GM12878 (cell line): Measurements from ENCODE around the gene TRPV6. TPM values are rescaled to one million over a fixed set of nuclear protein-coding genes. Genes with fewer than 3 reads are reported as not detected.

ENCODE experiments used
- ATAC-seq: fragments of 200-7000 bp; cut with Tn5 transposase; 3 replicates; pipeline ENCODE4 v1.9.1; 2020; ENCODE audit warnings: mild to moderate bottlenecking, moderate library complexity
- BruUV-seq: library from RNA; stranded (reverse); fragments of 400-500 nt; replicated peaks from 2 replicates; lab custom pipeline; 2021; lab: Mats Ljungman, UMichigan
- CTCF ChIA-PET: fragments of 300-600 bp; sonication (Branson Sonifier 250); formaldehyde crosslinking; extraction: SDS; loops from one replicate; lab custom pipeline; 2021; ENCODE audit warnings: inconsistent platforms; lab: Yijun Ruan, JAX
- POLR2A ChIA-PET: fragments of 350-600 bp; formaldehyde crosslinking; extraction: SDS; loops from one replicate; lab custom pipeline; 2021; ENCODE audit warnings: inconsistent platforms; lab: Charles Lee
- RAD21 ChIA-PET: fragments of 300-600 bp; sonication (Branson Sonifier 250); formaldehyde crosslinking; loops from one replicate; lab custom pipeline; 2023; ENCODE audit warnings: antibody characterized with exemption; ENCODE audit not compliant: unreplicated experiment; lab: Charles Lee
- SMC1A ChIA-PET: fragments of 300-600 bp; sonication (Branson Sonifier 250); formaldehyde crosslinking; loops from one replicate; lab custom pipeline; 2023; ENCODE audit not compliant: unreplicated experiment, uncharacterized antibody; lab: Charles Lee
- DNase-seq: peaks from one replicate; pipeline ENCODE4 v3.0.0-alpha.2; 2011; ENCODE audit warnings: low read depth, low spot score
- FAIRE-seq: peaks from 3 replicates; lab custom pipeline; 2011; peaks lifted over from hg19 to GRCh38; lab: Jason Lieb, UNC
- H2AFZ ChIP-seq: 2 replicates; pipeline ENCODE4 v1.6.0; 2011; ENCODE audit warnings: low read depth, low read length, control low read depth; ENCODE audit not compliant: control insufficient read depth
- H3K27ac ChIP-seq: 2 replicates; pipeline ENCODE4 v1.5.1; 2011; ENCODE audit warnings: control low read depth; ENCODE audit not compliant: control insufficient read depth, insufficient read depth
- H3K27me3 ChIP-seq, 2 experiments: replicated peaks in 1 of 2; 2 replicates each; pipeline versions ENCODE4 v1.6.0 to v1.6.1; 2011; ENCODE audit warnings: low read length in 1 of 2; ENCODE audit not compliant: control insufficient read depth in 2 of 2, insufficient read depth in 2 of 2
- H3K36me3 ChIP-seq, 2 experiments: 2 replicates each; pipeline ENCODE4 v1.5.1; 2011; ENCODE audit warnings: low read length in 1 of 2; ENCODE audit not compliant: control insufficient read depth in 2 of 2, insufficient read depth in 2 of 2
- H3K4me1 ChIP-seq: 2 replicates; pipeline ENCODE4 v1.6.1; 2011; ENCODE audit warnings: mild to moderate bottlenecking, low read length, moderate library complexity, mixed read lengths; ENCODE audit not compliant: control insufficient read depth, insufficient read depth
- H3K4me2 ChIP-seq: 2 replicates; pipeline ENCODE4 v1.6.0; 2011; ENCODE audit warnings: control low read depth; ENCODE audit not compliant: control insufficient read depth, insufficient read depth
- H3K4me3 ChIP-seq: fragments of 200-600 bp; sonication (generic); 2 replicates; pipeline ENCODE4 v1.5.1; 2016
- H3K79me2 ChIP-seq: 2 replicates; pipeline ENCODE4 v1.6.0; 2011; ENCODE audit warnings: low read length; ENCODE audit not compliant: control insufficient read depth, insufficient read depth
- H3K9ac ChIP-seq: 2 replicates; pipeline ENCODE4 v1.8.0; 2011; ENCODE audit warnings: low read length, control low read depth, mixed read lengths; ENCODE audit not compliant: control insufficient read depth, insufficient read depth
- H3K9me3 ChIP-seq: replicated peaks from 3 replicates; pipeline ENCODE4 v1.5.1; 2011; ENCODE audit warnings: mild to moderate bottlenecking, low read length; ENCODE audit not compliant: control insufficient read depth, insufficient read depth
- H4K20me1 ChIP-seq: 2 replicates; pipeline ENCODE4 v1.6.0; 2011; ENCODE audit not compliant: control insufficient read depth, insufficient read depth
- BACH1 ChIP-seq: fragments of 450-650 bp; IDR thresholded peaks from 2 replicates; pipeline ENCODE4 v1.6.1; 2017; ENCODE audit warnings: mild to moderate bottlenecking, borderline replicate concordance
- BCL3 ChIP-seq: IDR thresholded peaks from 2 replicates; pipeline ENCODE4 v1.6.1; 2011; ENCODE audit warnings: borderline replicate concordance, low read depth, mild to moderate bottlenecking, moderate library complexity, low read length; ENCODE audit not compliant: insufficient read depth, poor library complexity, severe bottlenecking
- GATAD2B ChIP-seq: fragments of 450-650 bp; conservative IDR thresholded peaks from 2 replicates; pipeline ENCODE4 v1.6.1; 2017; ENCODE audit warnings: low read depth, mild to moderate bottlenecking, moderate library complexity
- IRF4 ChIP-seq: IDR thresholded peaks from 2 replicates; pipeline ENCODE4 v1.6.1; 2011; ENCODE audit warnings: low read depth, low read length
- KDM1A ChIP-seq: fragments of 200-600 bp; sonication (generic); IDR thresholded peaks from 2 replicates; pipeline ENCODE4 v1.6.1; 2016; ENCODE audit warnings: borderline replicate concordance
- NFIC ChIP-seq: IDR thresholded peaks from 2 replicates; pipeline ENCODE4 v1.6.1; 2012; ENCODE audit warnings: low read depth, mild to moderate bottlenecking, inconsistent platforms, low read length, moderate library complexity
- NR2C1 ChIP-seq: fragments of 450-650 bp; IDR thresholded peaks from 2 replicates; pipeline ENCODE4 v1.6.1; 2017; ENCODE audit warnings: antibody characterized with exemption, mild to moderate bottlenecking, moderate library complexity
- PAX5 ChIP-seq: IDR thresholded peaks from 2 replicates; pipeline ENCODE4 v1.6.1; 2011; ENCODE audit warnings: low read depth, low read length, borderline replicate concordance
- POLR2AphosphoS5 ChIP-seq: IDR thresholded peaks from 2 replicates; pipeline ENCODE4 v1.6.1; 2011; ENCODE audit warnings: mild to moderate bottlenecking, low read length, inconsistent platforms
- RAD51 ChIP-seq: fragments of 450-650 bp; IDR thresholded peaks from 2 replicates; pipeline ENCODE4 v1.6.1; 2016; ENCODE audit warnings: moderate library complexity, mild to moderate bottlenecking, inconsistent platforms
- SMARCA5 ChIP-seq: fragments of 450-650 bp; IDR thresholded peaks from 2 replicates; pipeline ENCODE4 v1.6.1; 2017; ENCODE audit warnings: mild to moderate bottlenecking
- USF1 ChIP-seq: IDR thresholded peaks from 2 replicates; pipeline ENCODE4 v1.6.1; 2011; ENCODE audit warnings: borderline replicate concordance, low read depth, mild to moderate bottlenecking, moderate library complexity, mixed read lengths, low read length; ENCODE audit not compliant: insufficient read depth; ENCODE audit errors: extremely low read length
- ZBTB11 ChIP-seq: fragments of 450-650 bp; formaldehyde crosslinking; IDR thresholded peaks from 2 replicates; pipeline ENCODE4 v1.5.0; 2022; ENCODE audit warnings: mild to moderate bottlenecking, missing genetic modification characterization
- WGBS: methylation state at CpG from one replicate; pipeline ENCODE4 v1.1.6; 2016; ENCODE audit warnings: low lambda C conversion rate; ENCODE audit not compliant: insufficient replicate concordance, insufficient coverage; ENCODE audit errors: missing lambda C conversion rate; 5-methylcytosine and 5-hydroxymethylcytosine counted together
- in situ Hi-C: fragments of 300-500 bp; cut with MboI; formaldehyde crosslinking; loops from 9 replicates; pipeline ENCODE4 v1.14.3; 2018; ENCODE audit warnings: mixed read lengths
- intact Hi-C: fragments of 100-400 bp; cut with micrococcal nuclease; formaldehyde crosslinking; loops from one replicate; pipeline ENCODE4 v1.14.2; 2022; ENCODE audit not compliant: unreplicated experiment
- polyA plus RNA-seq, 11 experiments: library from polyadenylated mRNA; depleted of rRNA in 4 of 11; unstranded in 6 of 11; stranded (reverse) in 5 of 11; fragments of >200 nt; fragmentation: Nextera tagmentation in 4 of 11; fragmentation: Illumina TruSeq in 1 of 11; extraction: Ambion mirVana in 4 of 11; extraction: Trizol in 1 of 11; gene quantifications; 1 replicate in 1 of 11; 2 replicates in 10 of 11; pipeline versions ENCODE4 v1.2.1 to v1.2.3, GENCODE V29; 2011 to 2016; ENCODE audit warnings: inconsistent platforms in 2 of 11, missing spikeins in 2 of 11, low read depth in 1 of 11
- total RNA-seq, 4 experiments: library from RNA; depleted of rRNA in 3 of 4; stranded (reverse); fragments of >200 nt in 3 of 4; fragmentation: Illumina TruSeq in 1 of 4; extraction: Trizol in 1 of 4; gene quantifications; 2 replicates each; pipeline versions ENCODE4 v1.2.1 to v1.2.3, GENCODE V29; 2013 to 2021

TRPV6 gene
- total and polyA plus RNA-seq, 10 of the 15 experiments (the other 5 are each of a cell fraction or from before 2014, with no cell fraction given) = not detected

- no peak for TF ChIP-seq ZBTB11 (CRISPR knock-in tag)
- TF ChIP-seq, all 136 proteins: peak for 0
Observed at GRCh38 chr7:142832417-142832816, 53.1 kb downstream of the TRPV6 start (continued).

GRCh38 chr7:142827951-142828500 lies 57.5 kb downstream of the TRPV6 start:
- in situ Hi-C loops = no loop called here
- TF ChIP-seq NFIC = no peak
- no peak for TF ChIP-seq KDM1A
- TF ChIP-seq BACH1 = no peak
- TF ChIP-seq SMARCA5 = no peak
- no peak for TF ChIP-seq BCL3
- no peak for TF ChIP-seq NR2C1
- TF ChIP-seq RAD51 = no peak
- no peak for TF ChIP-seq POLR2AphosphoS5
- TF ChIP-seq USF1 = no peak
- no peak for TF ChIP-seq IRF4
- TF ChIP-seq GATAD2B = no peak
- no peak for TF ChIP-seq PAX5
- no peak for TF ChIP-seq ZBTB11 (CRISPR knock-in tag)

More at GRCh38 chr7:142827951-142828500, 57.5 kb downstream of the TRPV6 start:
- H3K27me3 ChIP-seq = no peaks in the 10 kb centered on the region
- peaks cover 2% of the 10 kb centered on the region; the same call in 2 of the 3 replicates for H3K9me3 ChIP-seq
- H3K4me2 ChIP-seq = no peak overlapping the region
- no peak overlapping the region for H3K9ac ChIP-seq
- intact Hi-C loops = no loop called here
- ATAC-seq = no peak
- WGBS = 0% methylated on average over 1 of the region's 1 CpG
- H4K20me1 ChIP-seq = no peaks in the 10 kb centered on the region
- no peak for DNase-seq
- ChIA-PET RAD21 (interaction anchor here (1.0 to 1.7 kb wide), 2 partner anchors 14 to 44 kb away, joined by 3 to 8 read pairs; no protein-coding TSS in a partner anchor), CTCF (interaction anchor here (0.6 to 2.4 kb wide), 6 partner anchors 10 to 185 kb away, joined by 3 to 8 read pairs (median 4); partner anchors contain the start of gene PRSS2), POLR2A (no interaction called here), SMC1A (interaction anchor here (1.0 to 1.5 kb wide), 4 partner anchors 10 to 38 kb away, joined by 3 to 6 read pairs (median 4); no protein-coding TSS in a partner anchor)
- H3K4me3 ChIP-seq = no peak overlapping the region
- no peak for FAIRE-seq
- H3K27ac ChIP-seq = no peak overlapping the region
- no peaks in the 10 kb centered on the region for H3K36me3 ChIP-seq
- peaks cover 18% of the 10 kb centered on the region for H3K4me1 ChIP-seq
- BruUV-seq = no TSS peak
- H2AFZ ChIP-seq = no peak overlapping the region
- H3K79me2 ChIP-seq = no peaks in the 10 kb centered on the region
